ENCODE measurements around the gene CNIH3.

- TF ChIP-seq CTCF (IDR thresholded peaks at IDR 0.05) (no peak), POLR2A (IDR thresholded peaks at IDR 0.05) (no peak), POLR2AphosphoS5 (IDR thresholded peaks at IDR 0.05) (no peak)
These were observed 6.7 kb downstream of the CNIH3 start for GRCh38 chr1:224622831-224623230.
